HepG2 (cell line): Measurements from ENCODE around the gene ABHD11. TPM values are rescaled to one million over a fixed set of nuclear protein-coding genes. Genes with fewer than 3 reads are reported as not detected.

Source experiments
- ADNP ChIP-seq: sonication (generic); formaldehyde crosslinking; IDR thresholded peaks from 2 replicates; pipeline ENCODE4 v1.4.0; 2020; ENCODE audit warnings: missing genetic modification reagents
- BHLHE40 ChIP-seq: IDR thresholded peaks from 2 replicates; pipeline ENCODE4 v1.6.1; 2011; ENCODE audit warnings: low read length, improper control_type of control experiment
- ELF1 ChIP-seq: sonication (generic); formaldehyde crosslinking; IDR thresholded peaks from 2 replicates; pipeline ENCODE4 v1.4.0; 2020; ENCODE audit warnings: missing genetic modification reagents
- GABPA ChIP-seq, 2 experiments: IDR thresholded peaks; 2 replicates each; pipeline ENCODE4 v1.6.1; 2011 to 2016; ENCODE audit warnings: low read depth in 2 of 2, low read length in 1 of 2, missing biosample characterization in 1 of 2, missing genetic modification characterization in 1 of 2
- GATA4 ChIP-seq: sonication (generic); IDR thresholded peaks from 2 replicates; pipeline ENCODE4 v1.6.1; 2016; ENCODE audit warnings: antibody characterized with exemption, low read depth, borderline replicate concordance
- HHEX ChIP-seq: IDR thresholded peaks from 2 replicates; pipeline ENCODE4 v1.6.1; 2016; ENCODE audit warnings: control low read depth
- KDM1A ChIP-seq: IDR thresholded peaks from 2 replicates; pipeline ENCODE4 v1.6.1; 2016; ENCODE audit warnings: missing compliant biosample characterization
- MIER2 ChIP-seq: IDR thresholded peaks from 2 replicates; pipeline ENCODE4 v1.6.1; 2016; ENCODE audit warnings: missing biosample characterization, missing genetic modification reagents
- MIER3 ChIP-seq: IDR thresholded peaks from 2 replicates; pipeline ENCODE4 v1.6.1; 2016; ENCODE audit warnings: missing compliant biosample characterization, borderline replicate concordance
- NCOR1 ChIP-seq: fragments of 200-600 bp; sonication (generic); IDR thresholded peaks from 2 replicates; pipeline ENCODE4 v1.7.0; 2017; ENCODE audit warnings: antibody characterized with exemption, low read length, borderline replicate concordance
- NFIC ChIP-seq: IDR thresholded peaks from 2 replicates; pipeline ENCODE4 v1.6.1; 2012; ENCODE audit warnings: mild to moderate bottlenecking, low read length, inconsistent platforms
- SNAI1 ChIP-seq: sonication (generic); formaldehyde crosslinking; IDR thresholded peaks from 2 replicates; pipeline ENCODE4 v1.5.0; 2020; ENCODE audit warnings: mild to moderate bottlenecking, missing genetic modification reagents, borderline replicate concordance
- SRSF1 ChIP-seq: fragments of 200-400 bp; formaldehyde crosslinking; optimal IDR thresholded peaks from 2 replicates; pipeline ENCODE3; 2017; ENCODE audit warnings: mild to moderate bottlenecking, low read depth, low read length, moderate library complexity
- TBL1XR1 ChIP-seq: fragments of 150-350 bp; IDR thresholded peaks from 2 replicates; pipeline ENCODE4 v1.6.1; 2014; ENCODE audit warnings: borderline replicate concordance, low read length; ENCODE audit not compliant: partially characterized antibody
- ZBTB7B ChIP-seq: sonication (generic); formaldehyde crosslinking; IDR thresholded peaks from 2 replicates; pipeline ENCODE4 v1.4.0; 2020; ENCODE audit warnings: missing genetic modification reagents
- ZNF12 ChIP-seq: sonication (generic); formaldehyde crosslinking; IDR thresholded peaks from 2 replicates; pipeline ENCODE4 v1.5.0; 2020; ENCODE audit warnings: missing genetic modification reagents
- ZNF256 ChIP-seq: sonication (generic); formaldehyde crosslinking; conservative IDR thresholded peaks from 2 replicates; pipeline ENCODE4 v1.4.0; 2020; ENCODE audit warnings: missing genetic modification reagents
- ZNF263 ChIP-seq: sonication (generic); formaldehyde crosslinking; IDR thresholded peaks from 2 replicates; pipeline ENCODE4 v1.4.0; 2020; ENCODE audit warnings: missing genetic modification reagents
- ZNF264 ChIP-seq: sonication (generic); formaldehyde crosslinking; IDR thresholded peaks from 2 replicates; pipeline ENCODE4 v1.4.0; 2020; ENCODE audit warnings: missing genetic modification reagents
- ZNF431 ChIP-seq: sonication (generic); formaldehyde crosslinking; IDR thresholded peaks from 2 replicates; pipeline ENCODE4 v1.9.0; 2022; ENCODE audit warnings: missing genetic modification reagents, low read depth, mild to moderate bottlenecking, borderline replicate concordance
- ZNF432 ChIP-seq: sonication (generic); formaldehyde crosslinking; IDR thresholded peaks from 2 replicates; pipeline ENCODE4 v1.5.0; 2020; ENCODE audit warnings: missing genetic modification reagents, mild to moderate bottlenecking, borderline replicate concordance
- ZNF468 ChIP-seq: sonication (generic); formaldehyde crosslinking; IDR thresholded peaks from 2 replicates; pipeline ENCODE4 v1.8.0; 2022; ENCODE audit warnings: mild to moderate bottlenecking, moderate library complexity, missing genetic modification reagents
- ZNF512 ChIP-seq: sonication (generic); formaldehyde crosslinking; IDR thresholded peaks from 2 replicates; pipeline ENCODE4 v1.4.0; 2020; ENCODE audit warnings: mild to moderate bottlenecking, missing genetic modification reagents
- ZNF546 ChIP-seq: sonication (generic); formaldehyde crosslinking; conservative IDR thresholded peaks from 2 replicates; pipeline ENCODE4 v1.8.1; 2023; ENCODE audit warnings: mild to moderate bottlenecking, missing genetic modification reagents
- ZNF558 ChIP-seq: sonication (generic); formaldehyde crosslinking; IDR thresholded peaks from 2 replicates; pipeline ENCODE4 v1.9.0; 2022; ENCODE audit warnings: mild to moderate bottlenecking, missing genetic modification reagents, borderline replicate concordance
- ZNF576 ChIP-seq: sonication (generic); formaldehyde crosslinking; IDR thresholded peaks from 2 replicates; pipeline ENCODE4 v1.4.0; 2020; ENCODE audit warnings: mild to moderate bottlenecking, missing genetic modification reagents
- ZNF749 ChIP-seq: sonication (generic); formaldehyde crosslinking; IDR thresholded peaks from 2 replicates; pipeline ENCODE4 v1.8.0; 2022; ENCODE audit warnings: mild to moderate bottlenecking, missing genetic modification reagents, moderate library complexity, borderline replicate concordance
- ZNF766 ChIP-seq: sonication (generic); formaldehyde crosslinking; IDR thresholded peaks from 2 replicates; pipeline ENCODE4 v1.5.0; 2020; ENCODE audit warnings: missing genetic modification reagents, borderline replicate concordance
- ZNF782 ChIP-seq: sonication (generic); formaldehyde crosslinking; IDR thresholded peaks from 2 replicates; pipeline ENCODE4 v1.4.0; 2020; ENCODE audit warnings: missing genetic modification reagents, mild to moderate bottlenecking, borderline replicate concordance
- ZSCAN22 ChIP-seq: sonication (generic); formaldehyde crosslinking; IDR thresholded peaks from 2 replicates; pipeline ENCODE4 v1.4.0; 2020; ENCODE audit warnings: mild to moderate bottlenecking, missing genetic modification reagents
- polyA plus RNA-seq, 8 experiments: library from polyadenylated mRNA; depleted of rRNA in 3 of 8; stranded (reverse) in 7 of 8; unstranded in 1 of 8; fragments of >200 nt; fragmentation: Illumina TruSeq in 4 of 8; extraction: Trizol in 4 of 8; gene quantifications; 2 replicates each; pipeline versions ENCODE4 v1.2.1 to v1.2.3, GENCODE V29; 2011 to 2016; ENCODE audit warnings: low read depth in 4 of 8, missing spikeins in 1 of 8, mixed read lengths in 1 of 8; ENCODE audit not compliant: insufficient read depth in 1 of 8
- total RNA-seq, 5 experiments: library from RNA; depleted of rRNA; stranded (reverse); fragments of >200 nt; fragmentation: Illumina TruSeq; extraction: Trizol; gene quantifications; 2 replicates each; pipeline ENCODE4 v1.2.3, GENCODE V29; 2016; ENCODE audit warnings: low read depth in 1 of 5

ABHD11 gene
- total and polyA plus RNA-seq, 2 of the 13 experiments (the other 11 are each of a cell fraction or from before 2014, with no cell fraction given): 7.0 to 8.1 TPM

- no peak for TF ChIP-seq NFIC
- TF ChIP-seq ZNF264 (CRISPR knock-in tag): 0 out of 2 replicates have a peak, but pooled peaks have one; percentile 12
- no peak for TF ChIP-seq SRSF1
- TF ChIP-seq GABPA (IDR thresholded peaks at IDR 0.05; ENCODE audit: low read depth, low read length): no peak
- TF ChIP-seq GABPA (CRISPR knock-in tag; IDR thresholded peaks at IDR 0.05; ENCODE audit: low read depth): peak; percentile 74
- no peak for TF ChIP-seq SNAI1 (CRISPR knock-in tag)
- no peak for TF ChIP-seq GATA4
- no peak; the same call in none of the 2 replicates for TF ChIP-seq ZNF431
- TF ChIP-seq ZNF512 (CRISPR knock-in tag): no peak
- TF ChIP-seq ZNF468: no peak
- peak; percentile 83; the same call in 1 of the 2 replicates for TF ChIP-seq ZNF546
- TF ChIP-seq ZBTB7B (CRISPR knock-in tag): peak; percentile 64
- peak; percentile 82; the same call in 1 of the 2 replicates for TF ChIP-seq ZNF766 (CRISPR knock-in tag)
- TF ChIP-seq MIER2: peak; percentile 54; the same call in 1 of the 2 replicates
- peak; percentile 69; the same call in 1 of the 2 replicates for TF ChIP-seq ZNF558 (CRISPR knock-in tag)
- TF ChIP-seq ADNP (CRISPR knock-in tag): no peak
- TF ChIP-seq ZNF256: no peak
- TF ChIP-seq NCOR1: no peak
- TF ChIP-seq ZNF576 (CRISPR knock-in tag): peak; percentile 86; the same call in 1 of the 2 replicates
- peak; percentile 82 for TF ChIP-seq ZNF263 (CRISPR knock-in tag)
- no peak; the same call in 1 of the 2 replicates for TF ChIP-seq MIER3 (CRISPR knock-in tag)
- no peak for TF ChIP-seq HHEX (CRISPR knock-in tag)
- no peak for TF ChIP-seq KDM1A (CRISPR knock-in tag)
- TF ChIP-seq ZNF782: 0 out of 2 replicates have a peak, but pooled peaks have one; percentile 66
- no peak for TF ChIP-seq TBL1XR1
- no peak for TF ChIP-seq ZNF12
- no peak for TF ChIP-seq BHLHE40
- TF ChIP-seq ZNF749 (CRISPR knock-in tag): no peak
- no peak for TF ChIP-seq ZNF432 (CRISPR knock-in tag)
- peak; percentile 35; the same call in 1 of the 2 replicates for TF ChIP-seq ELF1 (CRISPR knock-in tag)
- no peak for TF ChIP-seq ZSCAN22 (CRISPR knock-in tag)
These were observed at the start of gene ABHD11 (continued) for GRCh38 chr7:73738612-73739386.
